M059J (cell line): ENCODE measurements around the gene KLHL17. TPM values are rescaled to one million over a fixed set of nuclear protein-coding genes. Genes with fewer than 3 reads are reported as not detected.
"Not testable (repeated sequence)": the region's sequence is repeated elsewhere in the genome, so short reads cannot be mapped to it uniquely, and the experiment has no call there.

Experiments
- DNase-seq: peaks from one replicate; pipeline ENCODE4 v3.0.0-alpha.2; 2012; ENCODE audit warnings: low read depth
- total RNA-seq: library from RNA; depleted of rRNA; stranded (reverse); fragments of >200 nt; shearing (Covaris generic); gene quantifications from 2 replicates; pipeline ENCODE4 v1.2.3, GENCODE V29; 2014

Gene KLHL17
- total RNA-seq, 1 experiment from 2014 or later, result 4.3 TPM

DNA sequence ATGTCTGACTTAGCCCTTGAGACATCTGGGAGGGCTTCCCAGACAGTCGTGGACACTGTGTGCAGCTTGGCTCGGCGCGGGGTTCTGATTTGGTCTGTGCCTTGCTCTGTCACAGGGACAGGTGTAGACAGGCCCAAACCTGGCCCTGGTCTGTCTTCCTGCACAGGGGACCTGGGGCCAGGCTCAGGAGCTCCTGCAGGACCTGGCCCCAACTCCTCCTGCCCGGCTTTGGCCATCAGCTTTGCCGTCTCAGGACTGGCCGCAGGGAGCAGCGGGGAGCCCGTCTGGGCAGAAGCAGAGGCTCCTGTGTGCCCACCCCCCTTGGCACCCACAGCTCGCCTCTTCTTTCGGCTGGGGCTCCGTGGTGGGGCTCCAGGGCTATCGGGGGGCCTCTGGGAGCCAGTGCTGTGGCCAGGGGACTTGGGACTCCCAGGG, 19.8 kb downstream of the KLHL17 start:
- DNase-seq, result no peak

DNA sequence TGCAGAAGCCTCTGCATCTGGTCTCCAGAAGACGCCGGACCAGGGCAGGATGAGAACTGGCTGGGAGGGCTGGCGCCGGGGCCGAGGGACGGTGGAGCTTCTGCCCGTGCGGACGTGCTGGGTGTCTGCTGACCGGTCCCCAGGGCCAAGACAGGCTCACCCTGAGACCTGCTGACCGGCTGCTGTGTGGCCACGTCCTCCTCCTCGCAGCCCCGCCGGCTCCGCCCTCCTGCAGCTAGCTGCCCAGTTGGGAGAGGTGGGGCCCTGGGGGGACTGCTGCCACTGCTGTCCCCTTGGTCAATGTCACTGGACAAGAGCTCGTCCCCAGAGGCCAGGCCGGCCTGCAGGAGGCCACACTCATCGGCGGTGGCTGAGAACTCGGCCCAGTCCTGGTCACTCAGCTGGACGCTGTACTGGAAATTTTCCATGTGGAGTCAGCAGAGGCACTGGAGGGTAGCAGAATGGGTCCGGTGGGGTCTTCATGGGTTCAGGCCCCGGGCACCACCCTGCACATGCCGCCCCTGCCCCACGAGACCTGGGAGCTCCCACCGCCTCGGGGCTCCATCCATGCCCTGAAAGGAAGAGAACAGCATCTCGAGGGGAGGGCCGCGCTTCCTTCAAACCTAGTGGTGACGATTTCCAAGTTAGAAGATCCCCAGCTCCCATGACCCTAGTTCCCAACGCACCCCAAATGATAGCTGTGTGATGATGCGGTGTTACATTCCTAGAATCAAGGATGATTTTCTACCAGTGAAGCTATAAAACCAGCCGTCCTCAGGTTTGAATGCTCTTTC, 20.4 kb downstream of the KLHL17 start:
- DNase-seq, result no peak

GRCh38 chr1:981491-981954, 21.1 kb downstream of the KLHL17 start:
- no peak for DNase-seq

- DNase-seq, result no peak
Observed at GRCh38 chr1:981955-982558, 21.7 kb downstream of the KLHL17 start, which contains the start of gene PERM1. PERM1 (minus strand) TSS chr1:982093; CDS start chr1:981029, 1,064 bp downstream.

DNA sequence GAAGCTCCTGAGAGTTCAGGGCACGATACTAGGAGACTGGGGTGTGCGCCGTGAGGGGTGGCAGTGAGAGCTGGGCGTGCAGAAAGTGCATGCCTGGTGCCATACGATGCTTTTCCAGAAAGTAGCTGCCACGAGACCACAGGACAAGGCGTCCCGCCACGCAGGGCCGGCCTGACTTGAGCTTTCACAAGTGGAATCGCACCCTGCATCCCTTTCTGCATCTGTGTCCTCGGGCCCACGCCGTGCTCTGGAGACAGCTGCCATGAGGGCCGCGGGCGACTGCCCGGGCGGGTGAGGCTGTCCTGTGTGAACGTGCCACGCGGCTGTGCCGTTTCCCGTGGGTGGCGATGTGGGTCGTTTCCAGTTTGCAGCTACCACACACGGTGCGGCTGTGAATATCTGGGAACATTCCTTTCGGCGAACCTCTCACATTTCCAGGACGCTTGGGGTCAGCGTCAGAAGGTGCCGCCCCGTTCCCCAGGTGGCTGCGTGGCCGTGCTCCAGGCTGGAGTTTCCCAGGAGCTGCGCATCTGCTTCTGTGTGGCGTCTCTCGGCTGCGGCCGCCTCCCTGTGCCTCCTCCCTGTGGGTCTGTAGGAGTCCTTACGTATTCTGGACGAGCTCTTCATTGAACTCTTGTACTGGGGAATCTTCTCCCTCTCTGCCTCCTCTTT, 22.5 kb downstream of the KLHL17 start:
- DNase-seq, result no peak

GRCh38 chr1:983798-984475, 23.6 kb downstream of the KLHL17 start:
- DNase-seq, result no peak

- DNase-seq, result no peak
Observed at GRCh38 chr1:984476-984814, 24.1 kb downstream of the KLHL17 start.

DNA sequence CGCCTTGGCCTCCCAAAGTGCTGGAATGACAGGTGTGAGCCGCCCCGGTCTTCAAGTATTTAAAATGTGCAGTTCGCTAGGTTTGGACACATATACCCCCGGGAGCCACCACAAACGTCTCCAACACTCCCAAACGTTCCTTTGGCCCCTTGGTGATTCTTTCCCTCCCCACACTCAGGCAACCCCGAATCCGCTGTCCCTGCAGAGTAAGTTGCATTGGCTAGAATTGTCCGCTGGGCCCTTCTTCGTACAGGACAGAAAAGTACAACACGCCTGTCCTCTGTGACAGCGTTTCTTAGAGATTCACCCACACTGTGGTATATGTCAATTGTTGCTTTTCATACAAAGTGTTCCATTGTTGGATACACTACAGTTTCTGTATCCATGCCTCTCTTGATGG, 24.7 kb downstream of the KLHL17 start:
- no peak for DNase-seq

GRCh38 chr1:988061-988460, 27.7 kb downstream of the KLHL17 start:
- DNase-seq, result not testable (repeated sequence)

DNA sequence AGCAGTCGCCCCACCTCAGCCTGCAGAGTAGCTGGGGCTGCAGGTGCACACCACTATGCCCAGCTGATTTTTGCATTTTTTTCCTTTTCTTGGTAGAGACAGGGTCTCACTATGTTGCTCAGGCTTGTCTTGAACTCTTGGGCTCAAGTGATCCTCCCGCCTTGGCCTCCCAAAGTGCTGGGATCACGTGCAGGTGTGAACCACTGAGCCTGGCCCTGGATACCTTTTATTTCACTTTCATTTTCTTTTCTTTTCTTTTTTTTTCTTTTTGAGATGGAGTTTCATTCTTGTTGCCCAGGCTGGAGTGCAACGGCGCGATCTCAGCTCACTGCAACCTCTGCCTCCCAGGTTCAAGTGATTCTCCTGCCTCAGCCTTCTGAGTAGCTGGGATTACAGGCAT, 30.9 kb downstream of the KLHL17 start:
- DNase-seq, result not testable (repeated sequence)

- no peak for DNase-seq
Observed at GRCh38 chr1:991895-992294, 31.5 kb downstream of the KLHL17 start.

GRCh38 chr1:992362-992761, 32.0 kb downstream of the KLHL17 start:
- DNase-seq, result no peak

DNA sequence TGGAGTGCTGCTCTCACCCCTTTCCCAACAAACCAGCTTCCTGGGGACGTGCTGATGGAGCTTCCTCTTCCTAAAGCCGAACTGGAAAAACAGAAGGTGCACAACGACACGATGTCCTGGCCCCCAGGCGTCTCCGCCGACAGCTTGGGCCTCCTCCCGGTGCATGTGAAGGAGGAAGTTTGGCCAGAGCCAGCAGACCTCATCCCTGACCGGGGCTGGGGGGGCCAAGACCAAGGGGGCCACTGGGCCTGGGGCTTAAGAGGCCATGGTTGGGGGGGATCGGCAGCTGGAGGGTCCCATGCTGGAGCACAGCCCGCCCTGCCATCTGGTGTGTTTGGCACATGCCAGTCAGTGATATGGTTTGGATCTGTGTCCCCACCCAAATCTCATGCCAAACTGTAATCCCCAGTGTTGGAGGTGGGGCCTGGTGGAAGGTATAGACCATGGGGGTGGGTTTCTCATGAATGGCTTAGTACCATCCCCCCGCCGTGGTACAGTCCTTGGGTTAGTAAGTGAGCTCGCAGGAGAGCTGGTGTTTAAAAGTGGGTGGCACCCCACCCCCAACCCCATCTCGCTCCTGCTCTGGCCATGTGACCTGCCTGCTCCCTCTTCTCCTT, 33.1 kb downstream of the KLHL17 start:
- no peak for DNase-seq

DNA sequence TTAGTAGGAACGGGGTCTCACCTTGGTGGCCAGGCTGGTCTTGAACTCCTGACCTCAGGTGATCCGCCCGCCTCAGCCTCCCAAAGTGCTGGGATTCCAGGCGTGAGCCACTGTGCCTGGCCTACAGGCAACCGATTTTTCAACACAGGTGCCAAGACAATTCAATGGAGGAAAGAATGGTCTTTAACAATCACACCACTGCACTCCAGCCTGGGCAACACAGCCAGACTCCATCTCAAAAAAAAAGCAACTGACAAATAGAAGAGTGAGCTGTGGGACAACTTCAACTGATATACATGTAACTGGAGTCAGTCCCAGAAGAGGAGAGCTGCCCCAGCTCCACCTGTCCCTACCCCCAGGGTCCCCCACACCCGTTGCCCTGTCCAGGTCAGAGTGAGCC, 34.2 kb downstream of the KLHL17 start:
- DNase-seq, result not testable (repeated sequence)

DNA sequence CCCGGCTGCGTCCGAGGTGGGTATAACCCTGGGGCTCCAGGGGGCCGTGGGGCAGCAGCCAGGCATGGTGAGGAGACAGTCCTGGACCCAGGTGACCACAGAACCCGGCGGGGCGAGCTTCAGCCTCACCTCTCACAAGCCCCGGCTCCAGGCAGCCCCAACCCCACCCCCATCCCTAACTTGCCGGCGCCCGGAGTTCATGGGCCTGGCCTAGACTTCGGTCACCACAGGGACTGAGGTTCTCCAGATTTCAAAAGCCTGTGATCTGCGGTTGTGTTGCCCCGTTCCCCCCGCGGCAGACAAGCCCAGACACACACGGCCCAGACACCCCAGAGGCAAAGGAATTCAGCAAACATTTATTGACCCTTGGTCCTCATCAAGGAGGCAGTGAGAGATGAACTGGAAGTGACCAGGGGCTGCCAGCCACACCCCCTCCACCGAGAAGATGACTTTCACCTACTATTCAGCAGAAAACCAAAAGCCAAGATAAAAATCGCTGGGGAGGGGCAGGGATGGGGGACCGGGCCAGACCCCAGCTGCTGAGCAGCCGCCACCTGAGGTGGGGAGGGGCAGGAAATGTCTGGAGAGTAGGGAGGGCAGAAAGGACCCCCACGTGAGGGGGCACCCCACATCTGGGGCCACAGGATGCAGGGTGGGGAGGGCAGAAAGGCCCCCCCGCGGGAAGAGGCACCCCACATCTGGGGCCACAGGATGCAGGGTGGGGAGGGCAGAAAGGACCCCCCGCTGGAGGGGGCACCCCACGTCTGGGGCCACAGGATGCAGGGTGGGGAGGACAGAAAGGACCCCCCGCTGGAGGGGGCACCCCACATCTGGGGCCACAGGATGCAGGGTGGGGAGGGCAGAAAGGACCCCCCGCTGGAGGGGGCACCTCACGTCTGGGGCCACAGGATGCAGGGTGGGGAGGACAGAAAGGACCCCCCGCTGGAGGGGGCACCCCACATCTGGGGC, 35.6 kb downstream of the KLHL17 start:
- DNase-seq, result no peak

DNA sequence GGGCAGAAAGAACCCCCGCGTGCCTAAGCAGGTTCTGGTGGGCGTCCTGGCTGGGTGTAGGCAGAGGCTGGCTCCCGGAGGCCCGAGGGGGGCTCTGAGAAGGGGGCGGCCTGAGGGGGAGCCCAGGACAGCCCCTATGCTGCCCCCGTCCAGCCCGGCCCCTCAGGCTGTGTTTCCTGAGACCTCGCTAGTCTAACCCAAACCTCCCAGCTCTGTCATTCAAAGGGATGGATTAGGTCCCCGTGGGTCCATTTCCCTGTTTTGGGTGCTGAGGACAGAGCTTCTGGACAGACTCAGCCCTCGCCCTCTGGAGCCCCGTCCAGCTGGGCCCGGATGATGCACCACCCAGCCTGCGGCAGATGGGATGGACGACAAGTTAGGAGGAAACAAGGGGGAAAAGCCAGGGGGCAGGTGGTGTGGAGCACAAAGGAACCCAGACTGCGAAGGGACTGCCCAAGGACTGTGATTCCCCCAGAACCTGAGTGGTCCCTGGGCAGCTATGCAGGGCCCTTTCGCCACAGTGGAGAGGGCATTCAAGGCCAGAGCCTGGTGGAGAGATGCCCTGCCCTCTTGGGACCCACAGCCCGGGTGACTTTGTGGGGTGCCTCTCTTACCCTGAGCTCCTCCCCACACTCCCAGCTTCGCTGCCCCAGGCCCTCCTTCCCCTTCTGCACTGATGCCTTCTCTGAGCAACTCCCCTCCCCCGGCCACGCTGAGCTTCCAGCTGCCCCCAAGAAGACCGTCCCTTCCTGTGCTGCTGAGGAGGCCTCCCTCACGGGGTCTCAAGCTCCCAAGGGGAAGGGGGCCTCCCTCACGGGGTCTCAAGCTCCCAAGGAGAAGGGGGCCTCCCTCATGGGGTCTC, 36.7 kb downstream of the KLHL17 start:
- no peak for DNase-seq

DNA sequence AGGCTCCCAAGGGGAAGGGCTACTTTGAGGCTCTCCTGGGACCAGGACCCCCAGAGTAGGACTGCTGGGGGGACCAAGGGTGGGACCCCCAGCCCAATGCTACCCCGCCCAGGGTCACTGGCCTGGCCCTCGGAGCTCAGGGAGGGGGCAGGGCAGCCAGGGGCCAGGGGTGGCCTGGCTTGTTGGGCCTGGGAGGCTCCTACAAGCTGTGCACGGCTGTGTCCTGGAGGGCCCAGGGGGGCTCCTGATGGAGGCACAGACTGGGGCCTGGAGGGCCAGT, 37.3 kb downstream of the KLHL17 start:
- DNase-seq, result no peak

DNA sequence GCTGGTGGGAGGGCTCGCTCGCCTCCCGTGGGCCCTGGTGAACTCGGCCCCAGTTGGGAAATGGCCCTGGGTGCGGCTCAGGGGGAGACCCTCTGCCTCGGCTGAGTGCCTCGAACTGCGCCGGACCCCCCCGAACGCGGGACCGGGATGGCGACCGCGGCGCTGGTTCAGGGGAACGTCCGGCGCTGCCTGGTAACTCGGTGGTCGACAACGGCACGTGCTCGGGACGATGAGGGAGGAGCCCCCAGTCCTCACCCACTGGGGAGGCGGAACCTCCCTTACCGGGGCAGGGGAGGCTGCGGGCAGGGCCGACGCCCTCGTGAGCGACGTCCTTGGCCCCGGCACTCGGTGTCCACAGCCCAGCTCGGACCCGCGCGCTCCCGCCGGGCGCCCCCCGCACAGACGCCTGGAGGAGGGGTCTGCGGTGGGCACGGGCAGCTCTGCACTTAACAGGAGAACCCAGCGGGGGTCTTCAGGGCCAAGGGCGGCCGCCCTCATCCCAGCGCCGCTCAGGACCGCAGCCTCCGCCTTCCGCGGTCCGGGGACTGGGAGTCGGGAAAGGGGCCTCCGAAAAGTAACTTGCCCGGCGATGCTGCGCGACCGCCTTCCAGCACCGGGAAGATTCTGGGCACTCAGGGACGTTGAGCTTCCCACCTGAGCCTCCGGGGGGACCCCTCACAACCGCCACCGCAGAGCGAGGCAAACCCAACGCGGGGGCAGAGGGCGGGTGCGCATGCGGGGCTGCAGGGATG, 37.8 kb downstream of the KLHL17 start:
- no peak for DNase-seq

DNA sequence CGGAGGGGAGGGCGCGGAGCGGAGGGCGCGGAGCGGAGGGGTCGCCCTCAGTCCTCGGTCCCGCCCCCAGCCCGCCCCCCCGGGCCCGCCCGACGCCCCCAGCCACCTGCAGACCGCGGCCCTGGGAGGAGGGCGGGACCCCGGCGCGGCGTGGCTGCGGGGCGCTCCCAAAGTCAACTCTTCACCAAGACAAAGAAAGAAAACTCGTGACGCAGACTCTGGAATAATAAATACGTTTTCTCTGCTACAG, 38.3 kb downstream of the KLHL17 start:
- no peak for DNase-seq
